Hepatocyte (in vitro differentiated cells): ENCODE measurements around the gene INPP5F. TPM values are rescaled to one million over a fixed set of nuclear protein-coding genes. Genes with fewer than 3 reads are reported as not detected.

Experiments used
- DNase-seq: peaks from one replicate; pipeline ENCODE4 v3.0.0-alpha.2; 2016; ENCODE audit warnings: low spot score
- H2AFZ ChIP-seq: fragments of 200-600 bp; sonication (generic); 2 replicates; pipeline ENCODE4 v1.6.0; 2016; ENCODE audit warnings: antibody characterized with exemption, mild to moderate bottlenecking
- H3K27ac ChIP-seq: fragments of 200-600 bp; sonication (generic); 2 replicates; pipeline ENCODE4 v1.5.1; 2016; ENCODE audit warnings: mild to moderate bottlenecking
- H3K27me3 ChIP-seq: fragments of 200-600 bp; sonication (generic); 2 replicates; pipeline ENCODE4 v1.6.1; 2016
- H3K36me3 ChIP-seq: fragments of 200-600 bp; sonication (generic); replicated peaks from 2 replicates; pipeline ENCODE4 v1.5.1; 2016; ENCODE audit warnings: low read depth; ENCODE audit not compliant: insufficient read depth
- H3K4me1 ChIP-seq: fragments of 200-600 bp; sonication (generic); 2 replicates; pipeline ENCODE4 v1.5.1; 2016; ENCODE audit warnings: mild to moderate bottlenecking, moderate library complexity; ENCODE audit not compliant: insufficient read depth
- H3K4me2 ChIP-seq: fragments of 200-600 bp; sonication (generic); 2 replicates; pipeline ENCODE4 v1.6.0; 2016
- H3K4me3 ChIP-seq: fragments of 200-600 bp; sonication (generic); 2 replicates; pipeline ENCODE4 v1.5.1; 2016; ENCODE audit warnings: mild to moderate bottlenecking
- H3K79me2 ChIP-seq: fragments of 200-600 bp; sonication (generic); 2 replicates; pipeline ENCODE4 v1.6.0; 2017; ENCODE audit warnings: mild to moderate bottlenecking
- H3K9me2 ChIP-seq: fragments of 200-600 bp; sonication (generic); replicated peaks from 2 replicates; pipeline ENCODE4 v1.6.0; 2017; ENCODE audit warnings: mild to moderate bottlenecking; ENCODE audit not compliant: insufficient read depth
- H3K9me3 ChIP-seq: fragments of 200-600 bp; sonication (generic); 2 replicates; pipeline ENCODE4 v1.5.1; 2016; ENCODE audit warnings: low read depth, mild to moderate bottlenecking
- H4K20me1 ChIP-seq: fragments of 200-600 bp; sonication (generic); 2 replicates; pipeline ENCODE4 v1.6.0; 2016; ENCODE audit warnings: mild to moderate bottlenecking; ENCODE audit not compliant: insufficient read depth, poor library complexity, severe bottlenecking
- CTCF ChIP-seq: fragments of 200-600 bp; sonication (generic); IDR thresholded peaks from 2 replicates; pipeline ENCODE4 v1.5.1; 2016; ENCODE audit warnings: antibody characterized with exemption, mild to moderate bottlenecking; ENCODE audit not compliant: poor library complexity
- EZH2 ChIP-seq: fragments of 200-600 bp; sonication (generic); IDR thresholded peaks from 2 replicates; pipeline ENCODE4 v1.6.1; 2016; ENCODE audit warnings: antibody characterized with exemption, mild to moderate bottlenecking, borderline replicate concordance
- EZH2phosphoT487 ChIP-seq: fragments of 200-600 bp; sonication (generic); IDR thresholded peaks from one replicate; pipeline ENCODE4 v1.6.1; 2018; ENCODE audit warnings: antibody characterized with exemption, mild to moderate bottlenecking, low read depth, moderate library complexity; ENCODE audit not compliant: unreplicated experiment, severe bottlenecking
- WGBS: methylation state at CpG from one replicate; pipeline ENCODE4 v1.1.6; 2016; ENCODE audit warnings: low lambda C conversion rate; ENCODE audit errors: missing lambda C conversion rate; 5-methylcytosine and 5-hydroxymethylcytosine counted together
- polyA plus RNA-seq: library from polyadenylated mRNA; unstranded; fragments of >200 nt; fragmentation: Nextera tagmentation; extraction: Ambion mirVana; gene quantifications from 2 replicates; pipeline ENCODE4 v1.2.1, GENCODE V29; 2016
- total RNA-seq: library from RNA; depleted of rRNA; stranded (reverse); fragments of >200 nt; gene quantifications from 2 replicates; pipeline ENCODE4 v1.2.3, GENCODE V29; 2014

The INPP5F gene
- total and polyA plus RNA-seq, 2 experiments from 2014 or later = 9.9 to 44.4 TPM

GRCh38 chr10:119677904-119678755 is 47.7 kb upstream of the INPP5F start:
- Histone ChIP-seq H4K20me1 (no peaks in the 10 kb centered on the region), H3K4me1 (no peaks in the 10 kb centered on the region), H3K4me2 (no peak overlapping the region), H3K27me3 (no peaks in the 10 kb centered on the region), H2AFZ (no peak overlapping the region), H3K27ac (no peak overlapping the region), H3K79me2 (peaks cover 6% of the 10 kb centered on the region), H3K9me3 (no peaks in the 10 kb centered on the region), H3K4me3 (no peak overlapping the region), H3K9me2 (no peaks in the 10 kb centered on the region), H3K36me3 (peaks cover 4% of the 10 kb centered on the region)
- TF ChIP-seq EZH2 = no peak
- 96% methylated on average over 13 of the region's 13 CpGs for WGBS
- DNase-seq = no peak

- Histone ChIP-seq H3K4me1 (no peaks in the 10 kb centered on the region), H3K9me2 (no peaks in the 10 kb centered on the region), H3K79me2 (no peaks in the 10 kb centered on the region), H3K36me3 (peaks cover 4% of the 10 kb centered on the region), H3K9me3 (no peaks in the 10 kb centered on the region), H3K4me3 (no peak overlapping the region), H3K27ac (no peak overlapping the region), H2AFZ (no peak overlapping the region), H3K4me2 (no peak overlapping the region), H4K20me1 (no peaks in the 10 kb centered on the region), H3K27me3 (no peaks in the 10 kb centered on the region)
- 82% methylated on average over 7 of the region's 7 CpGs for WGBS
- TF ChIP-seq EZH2 = no peak
- no peak for TF ChIP-seq EZH2phosphoT487
- TF ChIP-seq CTCF = no peak
- DNase-seq = no peak
Observed at GRCh38 chr10:119679480-119679829, 46.4 kb upstream of the INPP5F start.

- TF ChIP-seq EZH2 (no peak), CTCF (no peak), EZH2phosphoT487 (no peak)
- no peaks in the 10 kb centered on the region for H3K4me1 ChIP-seq
- H3K27ac ChIP-seq = no peak overlapping the region
- no peak for DNase-seq
- no peaks in the 10 kb centered on the region for H3K27me3 ChIP-seq
- H3K36me3 ChIP-seq = peaks cover 4% of the 10 kb centered on the region
- no peaks in the 10 kb centered on the region for H4K20me1 ChIP-seq
- no peaks in the 10 kb centered on the region for H3K9me2 ChIP-seq
- H3K79me2 ChIP-seq = no peaks in the 10 kb centered on the region
- 86% methylated on average over 4 of the region's 4 CpGs for WGBS
- H3K4me3 ChIP-seq = no peak overlapping the region
- no peak overlapping the region for H2AFZ ChIP-seq
- no peaks in the 10 kb centered on the region for H3K9me3 ChIP-seq
- no peak overlapping the region for H3K4me2 ChIP-seq
Observed at GRCh38 chr10:119680050-119680449, 45.8 kb upstream of the INPP5F start.

- Histone ChIP-seq H3K9me3 (no peaks in the 10 kb centered on the region), H3K36me3 (peaks cover 4% of the 10 kb centered on the region), H3K27me3 (no peaks in the 10 kb centered on the region), H3K4me1 (no peaks in the 10 kb centered on the region), H4K20me1 (no peaks in the 10 kb centered on the region), H3K4me3 (no peak overlapping the region), H3K4me2 (no peak overlapping the region), H2AFZ (no peak overlapping the region), H3K79me2 (no peaks in the 10 kb centered on the region), H3K9me2 (no peaks in the 10 kb centered on the region), H3K27ac (no peak overlapping the region)
- 62% methylated on average over 9 of the region's 9 CpGs for WGBS
- TF ChIP-seq EZH2phosphoT487 = no peak
- TF ChIP-seq CTCF = no peak
- TF ChIP-seq EZH2 = no peak
- no peak for DNase-seq
Observed at GRCh38 chr10:119680650-119681081, 45.2 kb upstream of the INPP5F start.
